BJ (cell line): ENCODE measurements around the gene VSTM2B. TPM values are rescaled to one million over a fixed set of nuclear protein-coding genes. Genes with fewer than 3 reads are reported as not detected.

Source experiments
- CTCF ChIA-PET: fragments of 350-600 bp; formaldehyde crosslinking; extraction: SDS; loops from one replicate; lab custom pipeline; 2021; ENCODE audit warnings: antibody characterized with exemption, inconsistent platforms; lab: Yijun Ruan, JAX
- POLR2A ChIA-PET: fragments of 300-600 bp; sonication (Branson Sonifier 250); formaldehyde crosslinking; extraction: SDS; loops from one replicate; lab custom pipeline; 2021; ENCODE audit warnings: antibody characterized with exemption; lab: Charles Lee
- DNase-seq: peaks from one replicate; pipeline ENCODE4 v3.0.0-alpha.2; 2011; ENCODE audit warnings: low read depth
- H3K27me3 ChIP-seq: 2 replicates; pipeline ENCODE4 v1.6.0; 2011; ENCODE audit warnings: low read length; ENCODE audit not compliant: control insufficient read depth, insufficient read depth
- H3K36me3 ChIP-seq: 2 replicates; pipeline ENCODE4 v1.5.1; 2011; ENCODE audit warnings: low read length; ENCODE audit not compliant: control insufficient read depth, insufficient read depth
- H3K4me3 ChIP-seq: 2 replicates; pipeline ENCODE4 v1.5.1; 2011; ENCODE audit warnings: low read depth, mild to moderate bottlenecking, control low read depth, low read length
- CTCF ChIP-seq: IDR thresholded peaks from 2 replicates; pipeline ENCODE4 v1.5.1; 2011; ENCODE audit warnings: low read depth, mild to moderate bottlenecking, control low read depth, inconsistent platforms, low read length, moderate library complexity; ENCODE audit not compliant: insufficient read depth
- polyA plus RNA-seq: library from polyadenylated mRNA; depleted of rRNA; stranded (reverse); fragments of >200 nt; gene quantifications from 2 replicates; pipeline ENCODE4 v1.2.3, GENCODE V29; 2011

The VSTM2B gene
- polyA plus RNA-seq, 1 experiment: not detected

GRCh38 chr19:29576761-29577648, 51.2 kb downstream of the VSTM2B start:
- ChIA-PET CTCF (interaction anchor here (2.0 kb wide), 1 partner anchor 140 kb away, joined by 5 read pairs; no protein-coding TSS in a partner anchor), POLR2A (no interaction called here)
- Histone ChIP-seq H3K27me3 (peaks cover 7% of the 10 kb centered on the region), H3K36me3 (no peaks in the 10 kb centered on the region), H3K4me3 (no peak overlapping the region)
- DNase-seq: no peak
- no peak for TF ChIP-seq CTCF

DNA sequence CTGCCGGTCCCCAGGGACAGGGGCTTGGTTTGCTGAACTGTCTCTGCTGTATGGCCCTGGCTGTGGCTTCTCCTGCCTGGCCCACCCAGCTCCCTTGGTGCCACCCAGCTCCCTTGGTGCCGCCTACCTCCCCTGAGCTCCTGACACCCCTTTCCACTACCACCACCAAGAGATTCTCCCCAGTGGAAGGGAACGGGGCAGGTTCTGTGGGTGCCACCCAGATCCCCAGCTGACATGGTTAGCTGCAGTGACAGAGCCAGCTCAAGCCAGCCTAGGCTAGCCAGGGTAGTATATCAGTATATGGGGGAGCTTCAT, 51.8 kb downstream of the VSTM2B start:
- DNase-seq: no peak
- ChIA-PET POLR2A (no interaction called here), CTCF (no interaction called here)
- no peak for TF ChIP-seq CTCF
- Histone ChIP-seq H3K36me3 (no peaks in the 10 kb centered on the region), H3K27me3 (peaks cover 7% of the 10 kb centered on the region), H3K4me3 (no peak overlapping the region)

DNA sequence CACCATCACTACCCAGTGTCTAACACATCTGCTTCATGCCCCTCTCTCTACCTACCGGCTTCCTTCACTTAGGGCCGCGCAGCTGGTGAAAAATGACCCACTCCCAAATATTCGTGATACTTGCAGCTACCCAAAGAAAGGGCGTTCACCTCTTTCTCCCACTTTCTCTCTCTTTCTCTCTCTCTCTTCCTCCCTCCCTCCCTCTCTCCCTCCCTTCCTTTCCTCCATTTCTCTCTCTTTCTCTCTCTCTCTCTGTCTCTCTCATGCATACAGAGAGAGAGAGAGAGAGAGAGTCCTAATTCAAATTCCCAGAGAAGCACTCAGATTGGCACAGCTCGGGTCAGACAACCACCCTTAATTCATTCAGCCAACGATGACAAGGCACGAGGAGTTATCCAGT, 52.6 kb downstream of the VSTM2B start:
- ChIA-PET POLR2A (no interaction called here), CTCF (no interaction called here)
- no peak for DNase-seq
- Histone ChIP-seq H3K4me3 (no peak overlapping the region), H3K27me3 (peaks cover 7% of the 10 kb centered on the region), H3K36me3 (no peaks in the 10 kb centered on the region)
- TF ChIP-seq CTCF: no peak

- POLR2A ChIA-PET: no interaction called here
Measured at GRCh38 chr19:29579308-29579910, 53.6 kb downstream of the VSTM2B start.

More at GRCh38 chr19:29579308-29579910, 53.6 kb downstream of the VSTM2B start:
- CTCF ChIA-PET: no interaction called here
- Histone ChIP-seq H3K36me3 (no peaks in the 10 kb centered on the region), H3K4me3 (no peak overlapping the region), H3K27me3 (peaks cover 5% of the 10 kb centered on the region)
- no peak for TF ChIP-seq CTCF
- DNase-seq: no peak
